Liver (tissue), 3 donors: ENCODE results near the gene FBXW2.

Source experiments
- EGR1 ChIP-seq, 2 donors: IDR thresholded peaks; 2 replicates each; pipeline ENCODE4 v1.6.1; 2016 to 2018; ENCODE audit warnings: antibody characterized with exemption in 2 of 2, low read depth in 2 of 2
- GABPA ChIP-seq, 2 donors: IDR thresholded peaks in 1 of 2; conservative IDR thresholded peaks in 1 of 2; 2 replicates each; pipeline ENCODE4 v1.6.1; 2016; ENCODE audit warnings: antibody characterized with exemption in 2 of 2, mild to moderate bottlenecking in 1 of 2, moderate library complexity in 1 of 2
- JUND ChIP-seq, 2 donors: IDR thresholded peaks; 2 replicates each; pipeline ENCODE4 v1.6.1; 2016; ENCODE audit warnings: antibody characterized with exemption in 2 of 2
- RAD21 ChIP-seq, 2 donors: IDR thresholded peaks; 2 replicates each; pipeline ENCODE4 v1.6.1; 2016; ENCODE audit warnings: antibody characterized with exemption in 2 of 2, mild to moderate bottlenecking in 2 of 2
- RXRA ChIP-seq, 2 donors: IDR thresholded peaks; 2 replicates each; pipeline ENCODE4 v1.6.1; 2017 to 2018; ENCODE audit warnings: antibody characterized with exemption in 2 of 2, mild to moderate bottlenecking in 1 of 2
- TAF1 ChIP-seq: conservative IDR thresholded peaks from 2 replicates; pipeline ENCODE4 v1.6.1; 2016; ENCODE audit warnings: antibody characterized with exemption, mild to moderate bottlenecking
- YY1 ChIP-seq: IDR thresholded peaks from 2 replicates; pipeline ENCODE4 v1.6.1; 2016; ENCODE audit warnings: antibody characterized with exemption, mild to moderate bottlenecking
- TF ChIP-seq, protein P1 (sequence below): fragments of 150-350 bp; IDR thresholded peaks from 2 replicates; pipeline ENCODE4 v1.5.1; 2017; ENCODE audit warnings: improper control_type of control experiment, low read depth, low read length; ENCODE audit not compliant: missing input control
- TF ChIP-seq, protein P2 (sequence below): IDR thresholded peaks from 2 replicates; pipeline ENCODE4 v1.6.1; 2016; ENCODE audit warnings: antibody characterized with exemption
- donor health status: healthy.
- donor health status: healthy.

DNA sequence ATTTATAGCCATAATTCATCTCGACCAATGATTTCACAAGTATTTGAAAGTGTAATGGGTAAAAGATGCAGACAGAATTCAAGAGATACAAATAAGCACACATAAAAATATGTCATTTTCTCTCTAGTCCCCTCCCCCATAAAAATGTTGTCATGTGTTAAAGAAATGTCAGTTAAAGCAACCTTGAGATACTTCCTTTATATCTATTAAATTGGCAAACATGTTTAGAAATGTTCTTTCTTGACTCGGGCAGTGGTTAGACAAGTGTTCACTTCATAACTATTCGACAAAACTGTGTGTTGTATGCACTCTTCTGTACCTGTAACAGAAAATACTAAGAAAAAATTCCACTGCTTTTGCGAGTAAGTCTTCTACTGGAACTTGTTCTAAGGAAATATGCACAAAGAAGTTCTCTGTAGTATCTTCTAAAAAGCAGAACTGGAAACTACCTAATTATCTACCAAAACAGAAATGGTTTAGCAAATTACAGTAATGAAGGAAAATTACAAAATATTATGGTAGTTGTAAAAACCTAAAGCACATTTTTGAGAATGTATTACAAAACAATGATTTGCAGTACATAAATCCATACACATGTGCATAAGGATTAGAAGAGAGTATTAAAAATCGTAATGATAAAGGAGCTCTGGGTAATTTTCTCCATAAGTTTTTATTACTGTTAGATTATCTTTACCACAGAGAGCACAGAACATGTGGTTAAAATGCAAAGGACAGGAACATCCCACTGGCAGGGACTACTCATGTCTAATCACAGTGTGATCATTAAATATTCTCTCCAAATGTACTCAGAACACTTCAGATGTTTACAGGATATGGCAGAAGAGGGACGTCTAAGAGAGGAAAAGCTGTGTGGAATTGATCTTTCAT is 35.9 kb downstream of the FBXW2 start:
- TF ChIP-seq, protein P1, sequence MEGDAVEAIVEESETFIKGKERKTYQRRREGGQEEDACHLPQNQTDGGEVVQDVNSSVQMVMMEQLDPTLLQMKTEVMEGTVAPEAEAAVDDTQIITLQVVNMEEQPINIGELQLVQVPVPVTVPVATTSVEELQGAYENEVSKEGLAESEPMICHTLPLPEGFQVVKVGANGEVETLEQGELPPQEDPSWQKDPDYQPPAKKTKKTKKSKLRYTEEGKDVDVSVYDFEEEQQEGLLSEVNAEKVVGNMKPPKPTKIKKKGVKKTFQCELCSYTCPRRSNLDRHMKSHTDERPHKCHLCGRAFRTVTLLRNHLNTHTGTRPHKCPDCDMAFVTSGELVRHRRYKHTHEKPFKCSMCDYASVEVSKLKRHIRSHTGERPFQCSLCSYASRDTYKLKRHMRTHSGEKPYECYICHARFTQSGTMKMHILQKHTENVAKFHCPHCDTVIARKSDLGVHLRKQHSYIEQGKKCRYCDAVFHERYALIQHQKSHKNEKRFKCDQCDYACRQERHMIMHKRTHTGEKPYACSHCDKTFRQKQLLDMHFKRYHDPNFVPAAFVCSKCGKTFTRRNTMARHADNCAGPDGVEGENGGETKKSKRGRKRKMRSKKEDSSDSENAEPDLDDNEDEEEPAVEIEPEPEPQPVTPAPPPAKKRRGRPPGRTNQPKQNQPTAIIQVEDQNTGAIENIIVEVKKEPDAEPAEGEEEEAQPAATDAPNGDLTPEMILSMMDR, result no peak
- TF ChIP-seq YY1 (no peak), EGR1 (IDR thresholded peaks at IDR 0.05; ENCODE audit: low read depth in 2 of 2) (no peak), RAD21 (IDR thresholded peaks at IDR 0.05) (no peak), TAF1 (no peak), RXRA (IDR thresholded peaks at IDR 0.05) (no peak), JUND (IDR thresholded peaks at IDR 0.05) (no peak), GABPA (IDR thresholded peaks at IDR 0.05 in 1 of 2, conservative IDR thresholded peaks at IDR 0.05 in 1 of 2) (no peak)
- TF ChIP-seq, protein P2, sequence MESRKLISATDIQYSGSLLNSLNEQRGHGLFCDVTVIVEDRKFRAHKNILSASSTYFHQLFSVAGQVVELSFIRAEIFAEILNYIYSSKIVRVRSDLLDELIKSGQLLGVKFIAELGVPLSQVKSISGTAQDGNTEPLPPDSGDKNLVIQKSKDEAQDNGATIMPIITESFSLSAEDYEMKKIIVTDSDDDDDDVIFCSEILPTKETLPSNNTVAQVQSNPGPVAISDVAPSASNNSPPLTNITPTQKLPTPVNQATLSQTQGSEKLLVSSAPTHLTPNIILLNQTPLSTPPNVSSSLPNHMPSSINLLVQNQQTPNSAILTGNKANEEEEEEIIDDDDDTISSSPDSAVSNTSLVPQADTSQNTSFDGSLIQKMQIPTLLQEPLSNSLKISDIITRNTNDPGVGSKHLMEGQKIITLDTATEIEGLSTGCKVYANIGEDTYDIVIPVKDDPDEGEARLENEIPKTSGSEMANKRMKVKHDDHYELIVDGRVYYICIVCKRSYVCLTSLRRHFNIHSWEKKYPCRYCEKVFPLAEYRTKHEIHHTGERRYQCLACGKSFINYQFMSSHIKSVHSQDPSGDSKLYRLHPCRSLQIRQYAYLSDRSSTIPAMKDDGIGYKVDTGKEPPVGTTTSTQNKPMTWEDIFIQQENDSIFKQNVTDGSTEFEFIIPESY, result no peak
